HG03066 (cell line): ENCODE results near the gene NSUN6.
"Not testable (repeated sequence)": the region's sequence is repeated elsewhere in the genome, so short reads cannot be mapped to it uniquely, and the experiment has no call there.

ENCODE experiments used
- ATAC-seq: cut with Tn5 transposase; IDR thresholded peaks from one replicate; pipeline ENCODE4 v1.9.1; 2021; ENCODE audit warnings: low read depth; ENCODE audit not compliant: unreplicated experiment

Gene NSUN6

GRCh38 chr10:18659819-18660535 lies 8.6 kb upstream of the NSUN6 start:
- ATAC-seq, result peak; percentile 22

DNA sequence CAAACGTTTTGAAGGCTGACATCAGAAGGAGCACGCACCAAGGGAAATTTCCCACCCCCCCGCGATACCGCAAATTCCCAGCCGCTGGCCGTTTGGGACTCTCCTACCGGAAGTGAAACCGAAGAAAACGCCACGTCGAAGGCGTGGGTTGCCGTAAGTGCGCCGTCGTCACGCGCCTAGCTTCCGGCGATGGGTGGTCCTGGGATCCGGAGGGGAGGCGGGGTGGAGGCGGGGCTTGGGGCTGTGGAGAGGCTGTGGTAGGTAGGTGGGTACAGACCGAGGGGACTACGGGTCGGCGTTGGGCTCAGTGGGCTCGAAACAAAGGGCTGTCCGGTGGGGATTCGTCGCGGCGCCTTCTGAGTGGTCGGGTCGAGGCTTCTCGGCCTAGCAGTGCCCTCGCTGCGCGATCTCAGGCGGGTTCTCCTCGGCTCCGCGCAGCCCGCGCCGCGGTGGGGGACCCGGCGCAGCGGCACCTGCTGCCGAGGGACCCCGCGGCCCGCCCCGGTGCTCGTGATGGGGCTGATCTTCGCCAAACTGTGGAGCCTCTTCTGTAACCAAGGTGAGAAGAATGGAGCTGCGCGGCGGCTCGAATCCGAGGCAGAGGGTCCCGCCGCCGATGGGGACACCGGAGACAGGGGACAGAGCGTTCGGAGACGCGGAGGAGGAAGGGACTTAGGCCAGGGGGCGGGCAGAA lies 7.9 kb upstream of the NSUN6 start, which contains the start of gene ARL5B:
Gene ARL5B, plus strand, starts transcription at position 307 of the 694 bp plus-strand sequence. Its CDS starts 207 bp downstream, at position 514.
- ATAC-seq, result peak; percentile 87

GRCh38 chr10:18658271-18659124 lies 7.1 kb upstream of the NSUN6 start:
- peak; percentile 29 for ATAC-seq

DNA sequence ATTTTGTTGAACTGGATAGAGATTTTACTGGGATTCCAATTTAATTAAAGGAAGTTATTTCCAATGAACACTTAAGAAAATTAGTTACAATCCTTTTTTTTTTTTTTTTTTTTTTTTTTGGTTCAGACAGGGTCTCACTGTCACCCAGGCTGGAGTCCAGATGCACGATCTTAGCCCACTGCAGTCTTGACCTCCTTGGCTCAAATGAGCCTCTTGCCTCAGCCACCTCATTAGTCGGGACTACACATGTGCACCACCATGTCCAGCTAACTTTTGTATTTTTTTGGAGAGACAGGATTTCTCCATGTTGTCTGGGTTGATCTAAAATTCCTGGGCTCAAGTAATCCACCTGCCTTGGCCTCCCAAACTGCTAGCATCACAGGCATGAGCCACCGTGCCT lies 5.3 kb upstream of the NSUN6 start:
- no peak for ATAC-seq

DNA sequence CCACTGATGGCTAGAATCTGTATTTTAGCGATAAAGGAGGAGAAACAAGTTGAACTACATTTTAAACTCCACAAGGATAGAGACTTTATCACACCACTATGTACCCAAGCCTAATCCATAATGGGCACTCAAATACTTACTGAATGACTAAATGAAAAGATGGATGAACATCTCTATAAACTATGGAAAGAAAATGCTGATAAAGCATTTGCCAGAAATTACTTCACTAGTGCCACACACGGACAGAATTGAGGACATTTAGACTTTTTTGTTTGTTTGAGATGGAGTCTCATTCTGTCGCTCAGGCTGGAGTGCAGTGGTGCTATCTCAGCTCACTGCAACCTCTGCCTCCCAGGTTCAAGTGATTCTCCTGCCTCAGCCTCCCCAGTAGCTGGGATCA lies 1.7 kb upstream of the NSUN6 start:
- no peak for ATAC-seq

- ATAC-seq, result no peak
Measured at GRCh38 chr10:18650404-18650997, 886 bp downstream of the NSUN6 start.

GRCh38 chr10:18649364-18649959 lies 1.9 kb downstream of the NSUN6 start:
- no peak for ATAC-seq

DNA sequence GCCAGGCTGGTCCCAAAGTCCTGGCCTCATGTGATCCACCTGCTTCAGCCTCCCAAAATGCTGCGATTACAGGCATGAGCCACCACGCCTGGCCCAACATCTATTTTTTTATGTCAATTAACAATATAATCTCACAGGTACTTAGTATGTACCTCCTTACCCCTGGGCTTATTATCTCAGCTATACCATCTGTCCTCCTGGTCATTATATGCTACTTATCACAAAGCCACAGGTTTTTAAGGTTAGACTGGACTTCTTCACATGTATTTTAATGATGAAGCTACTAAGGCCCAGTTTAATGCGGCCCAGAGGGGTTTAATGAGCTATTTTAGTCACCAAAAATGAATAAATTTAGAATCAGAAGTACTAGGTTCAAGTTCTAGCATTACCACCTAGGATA lies 3.4 kb downstream of the NSUN6 start:
- ATAC-seq, result no peak

- no peak for ATAC-seq
Measured at GRCh38 chr10:18647151-18647550, 4.2 kb downstream of the NSUN6 start.

GRCh38 chr10:18639719-18640118 lies 11.7 kb downstream of the NSUN6 start:
- not testable (repeated sequence) for ATAC-seq

DNA sequence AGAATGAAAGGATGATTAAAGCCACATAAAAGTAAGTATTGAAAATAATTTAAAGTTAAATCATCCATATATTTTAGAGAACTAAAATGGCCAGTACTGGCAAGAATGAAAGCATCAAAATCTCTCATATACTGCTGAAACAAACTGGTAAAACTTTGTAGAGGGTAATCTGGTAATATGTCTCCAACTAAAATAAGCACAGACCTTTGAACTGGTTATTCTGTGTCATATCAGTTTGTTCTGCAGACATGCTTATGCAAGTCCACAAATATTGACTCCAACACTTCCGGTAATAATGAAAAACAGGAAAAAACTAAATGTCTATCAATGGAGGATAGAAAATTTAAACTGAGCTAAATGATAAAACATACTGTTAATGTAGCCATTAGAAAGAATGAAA lies 14.0 kb downstream of the NSUN6 start:
- ATAC-seq, result not testable (repeated sequence)

GRCh38 chr10:18635995-18636394 lies 15.4 kb downstream of the NSUN6 start:
- ATAC-seq, result no peak

- ATAC-seq, result not testable (repeated sequence)
Measured at GRCh38 chr10:18632500-18632899, 18.9 kb downstream of the NSUN6 start.

- ATAC-seq, result not testable (repeated sequence)
Measured at GRCh38 chr10:18627452-18628018, 23.9 kb downstream of the NSUN6 start.

DNA sequence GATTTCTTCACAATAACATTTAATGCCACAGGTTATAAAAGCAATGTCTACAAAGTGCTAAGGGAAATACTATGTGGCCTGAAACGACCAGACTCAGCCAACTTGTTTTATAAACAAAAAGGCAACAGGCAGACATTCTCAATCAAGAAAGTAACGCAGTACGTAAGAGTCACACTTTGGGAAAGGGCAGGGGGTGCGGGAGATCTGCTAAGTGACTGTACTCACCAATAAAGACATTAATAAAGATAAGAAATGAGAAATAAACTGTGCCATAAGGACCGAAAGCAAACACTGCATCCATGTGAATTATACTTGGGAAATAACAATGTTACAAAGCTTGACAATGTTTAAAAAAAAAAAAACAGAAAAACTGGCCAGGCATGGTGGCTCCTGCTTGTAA lies 25.5 kb downstream of the NSUN6 start:
- ATAC-seq, result no peak

DNA sequence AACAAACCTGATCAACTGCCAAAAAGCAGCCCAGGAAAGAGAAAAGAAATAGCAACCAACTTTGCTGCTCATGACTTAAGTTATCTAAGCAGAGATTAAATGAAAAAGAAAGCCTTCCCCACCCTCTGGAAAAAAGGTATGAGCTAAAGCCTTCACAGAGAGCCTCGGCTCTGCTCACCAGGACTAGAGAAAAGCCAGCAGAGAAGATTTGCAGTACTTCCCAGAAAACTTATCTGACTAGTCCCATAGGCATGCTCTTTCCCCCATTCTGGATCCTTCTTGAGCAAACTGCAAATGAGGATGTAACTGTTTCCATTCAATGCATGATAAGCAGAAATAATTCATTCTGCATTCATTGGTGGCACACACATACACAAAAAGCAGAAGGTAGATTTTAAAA lies 27.7 kb downstream of the NSUN6 start:
- not testable (repeated sequence) for ATAC-seq

- no peak for ATAC-seq
Measured at GRCh38 chr10:18620856-18621255, 30.5 kb downstream of the NSUN6 start.

DNA sequence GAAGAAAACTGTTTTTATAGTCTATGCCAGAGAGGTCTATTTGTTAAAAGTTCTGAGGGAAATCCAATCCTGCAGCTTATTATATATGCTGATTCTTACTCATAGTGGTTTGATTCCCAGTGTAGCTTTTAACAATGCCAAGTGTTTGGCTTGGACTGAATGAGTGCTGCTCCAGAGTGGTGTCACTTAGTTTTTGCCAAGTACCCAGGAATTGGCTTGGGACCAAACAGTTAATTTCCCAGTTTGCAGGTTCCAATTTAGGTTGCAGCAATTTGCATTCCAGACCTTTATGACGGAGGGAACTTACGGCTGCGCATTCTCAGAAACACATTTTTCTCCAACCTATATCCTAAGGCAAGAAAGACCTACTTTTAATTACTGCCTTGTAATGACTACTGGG lies 32.4 kb downstream of the NSUN6 start:
- no peak for ATAC-seq

DNA sequence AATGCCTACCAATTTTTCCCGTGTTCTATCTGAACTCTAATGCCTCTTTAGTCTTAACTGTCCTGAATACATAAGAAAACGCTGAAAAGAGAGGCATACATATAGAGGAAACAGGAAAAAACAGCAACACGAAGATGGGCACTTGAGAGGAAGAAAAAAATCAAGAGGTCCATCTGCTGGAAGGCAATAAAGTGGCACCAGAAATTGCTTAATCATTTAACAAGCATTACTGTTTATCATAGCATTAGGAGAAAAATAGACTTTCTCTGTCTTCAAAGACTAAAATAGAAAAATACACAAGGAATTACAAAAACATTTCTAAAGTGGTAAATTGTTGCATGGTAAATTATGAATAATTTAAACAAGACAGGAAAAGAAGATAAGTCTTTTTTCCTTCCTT lies 35.0 kb downstream of the NSUN6 start:
- ATAC-seq, result no peak

GRCh38 chr10:18615618-18616017 lies 35.8 kb downstream of the NSUN6 start:
- no peak for ATAC-seq
